Right cardiac atrium (tissue), 5 donors: ENCODE results near the gene S100A8. TPM values are rescaled to one million over a fixed set of nuclear protein-coding genes. Genes with fewer than 3 reads are reported as not detected.

ENCODE experiments used
- ATAC-seq, 2 donors: fragments of 200-7000 bp; cut with Tn5 transposase; one replicate each; pipeline versions ENCODE4 v1.8.0 to v1.9.1; 2020; ENCODE audit warnings: moderate library complexity in 2 of 2, mild to moderate bottlenecking in 1 of 2
- DNase-seq, 3 donors: peaks; one replicate each; pipeline ENCODE4 v3.0.0-alpha.2; 2020
- H3K27ac ChIP-seq: one replicate; pipeline ENCODE4 v1.5.1; 2013; ENCODE audit warnings: mild to moderate bottlenecking, low read length, control low read depth, moderate library complexity
- H3K27me3 ChIP-seq: one replicate; pipeline ENCODE4 v1.6.1; 2013; ENCODE audit not compliant: control insufficient read depth, insufficient read depth
- H3K4me1 ChIP-seq: one replicate; pipeline ENCODE4 v1.6.1; 2013; ENCODE audit warnings: low read length; ENCODE audit not compliant: control insufficient read depth, insufficient read depth
- H3K4me3 ChIP-seq: one replicate; pipeline ENCODE4 v1.5.1; 2013; ENCODE audit warnings: low read length, control low read depth
- H3K9me3 ChIP-seq: one replicate; pipeline ENCODE4 v1.6.1; 2013; ENCODE audit warnings: low read length; ENCODE audit not compliant: control insufficient read depth
- WGBS: extraction: QIAGEN DNeasy Blood & Tissue Kit; methylation state at CpG from one replicate; pipeline ENCODE4 v1.1.7; 2013; 5-methylcytosine and 5-hydroxymethylcytosine counted together
- intact Hi-C, 4 donors: fragments of 100-400 bp; cut with DNase I; formaldehyde crosslinking; loops; one replicate each; pipeline versions ENCODE4 v1.11.0 to v1.14.0; 2022 to 2023
- polyA plus RNA-seq: library from polyadenylated mRNA; stranded (reverse); fragments of 200-250 nt; gene quantifications from one replicate; pipeline ENCODE4 v1.2.3, GENCODE V29; 2013
- total RNA-seq, 4 donors: library from RNA; stranded (reverse); fragmentation: NEBNext Ultra II Directional; extraction: Animal tissue kit (Norgen Biotek cat#: 25700); gene quantifications; one replicate each; pipeline ENCODE4 v1.2.1, GENCODE V29; 2021
- donor health status: healthy with polysubstance abuse.
- donor health status: DM: no; HTN: yes; CAD: no.
- donor health status: DM: no; HTN: no; CAD: no.
- donor health status: DM: no; HTN: yes; CAD: no; lungs with severe emphysema.
- donor health status: DM: yes; HTN: yes; CAD: no.

S100A8 gene
- total and polyA plus RNA-seq, 5 donors: 27.5 to 98.1 (median 64.0) TPM

GRCh38 chr1:153389973-153390879 lies 647 bp downstream of the S100A8 start:
- H3K27me3 ChIP-seq: no peaks in the 10 kb centered on the region
- intact Hi-C loops: no loop called here
- H3K4me1 ChIP-seq: no peaks in the 10 kb centered on the region
- ATAC-seq (peak in 1 of 2 donors; percentile 9), DNase-seq (peak in 1 of 3 donors; percentile 41)
- no peak overlapping the region for H3K27ac ChIP-seq
- H3K4me3 ChIP-seq: no peak overlapping the region
- WGBS: 72% methylated on average over 17 of the region's 17 CpGs
- no peaks in the 10 kb centered on the region for H3K9me3 ChIP-seq

- WGBS: 88% methylated on average over 1 of the region's 1 CpG
- H3K9me3 ChIP-seq: no peaks in the 10 kb centered on the region
- no peak overlapping the region for H3K27ac ChIP-seq
- no peak overlapping the region for H3K4me3 ChIP-seq
- no peak for DNase-seq
- H3K4me1 ChIP-seq: no peaks in the 10 kb centered on the region
- no peaks in the 10 kb centered on the region for H3K27me3 ChIP-seq
- no peak for ATAC-seq
- intact Hi-C loops: no loop called here
Measured at GRCh38 chr1:153389401-153389800, 1.5 kb downstream of the S100A8 start.

GRCh38 chr1:153387785-153388184 lies 3.1 kb downstream of the S100A8 start:
- WGBS: 76% methylated on average over 4 of the region's 4 CpGs
- ATAC-seq: no peak
- Histone ChIP-seq H3K4me1 (no peaks in the 10 kb centered on the region), H3K27me3 (no peaks in the 10 kb centered on the region), H3K9me3 (no peaks in the 10 kb centered on the region), H3K27ac (no peak overlapping the region), H3K4me3 (no peak overlapping the region)
- DNase-seq: no peak
- intact Hi-C loops: no loop called here

GRCh38 chr1:153387001-153387400 lies 3.9 kb downstream of the S100A8 start:
- no peak for DNase-seq
- H3K27ac ChIP-seq: no peak overlapping the region
- H3K4me1 ChIP-seq: no peaks in the 10 kb centered on the region
- ATAC-seq: no peak
- 90% methylated on average over 4 of the region's 4 CpGs for WGBS
- no peaks in the 10 kb centered on the region for H3K27me3 ChIP-seq
- H3K4me3 ChIP-seq: no peak overlapping the region
- no peaks in the 10 kb centered on the region for H3K9me3 ChIP-seq
- intact Hi-C loops: no loop called here

- H3K27ac ChIP-seq: no peak overlapping the region
- H3K4me1 ChIP-seq: no peaks in the 10 kb centered on the region
- no peak overlapping the region for H3K4me3 ChIP-seq
- H3K9me3 ChIP-seq: no peaks in the 10 kb centered on the region
- ATAC-seq (peak; percentile 50 to 64), DNase-seq (peak; percentile 31 to 69 (median 68))
- intact Hi-C loops: no loop called here
- no peaks in the 10 kb centered on the region for H3K27me3 ChIP-seq
- WGBS: 74% methylated on average over 5 of the region's 5 CpGs
Measured at GRCh38 chr1:153386500-153386901, 4.4 kb downstream of the S100A8 start.

GRCh38 chr1:153384958-153385580 lies 5.8 kb downstream of the S100A8 start:
- intact Hi-C loops: no loop called here
- Histone ChIP-seq H3K27ac (no peak overlapping the region), H3K9me3 (no peaks in the 10 kb centered on the region), H3K27me3 (no peaks in the 10 kb centered on the region), H3K4me1 (no peaks in the 10 kb centered on the region), H3K4me3 (no peak overlapping the region)
- ATAC-seq (no peak), DNase-seq (no peak)
- 69% methylated on average over 4 of the region's 4 CpGs for WGBS

- ATAC-seq (no peak), DNase-seq (no peak)
- Histone ChIP-seq H3K27me3 (no peaks in the 10 kb centered on the region), H3K27ac (no peak overlapping the region), H3K4me3 (no peak overlapping the region), H3K4me1 (no peaks in the 10 kb centered on the region), H3K9me3 (no peaks in the 10 kb centered on the region)
- intact Hi-C loops: no loop called here
- 89% methylated on average over 23 of the region's 23 CpGs for WGBS
Measured at GRCh38 chr1:153380711-153381110, 10.2 kb downstream of the S100A8 start.

- intact Hi-C loops: no loop called here
- no peaks in the 10 kb centered on the region for H3K27me3 ChIP-seq
- 80% methylated on average over 10 of the region's 10 CpGs for WGBS
Measured at GRCh38 chr1:153379591-153379990, 11.3 kb downstream of the S100A8 start.

GRCh38 chr1:153375511-153375910 lies 15.4 kb downstream of the S100A8 start, which contains the start of gene S100A12:
Gene S100A12 (minus strand): TSS chr1:153375621. CDS start chr1:153374592, 1,029 bp downstream.
- Histone ChIP-seq H3K27ac (no peak within 1 kb of the TSS), H3K4me3 (no peak within 1 kb of the TSS), H3K27me3 (no peaks in the 10 kb centered on the region), H3K9me3 (no peaks in the 10 kb centered on the region), H3K4me1 (no peaks in the 10 kb centered on the region)
- ATAC-seq (no peak), DNase-seq (no peak)
- WGBS: 91% methylated on average over 1 of the region's 1 CpG
- intact Hi-C loops: no loop called here

More at GRCh38 chr1:153379591-153379990, 11.3 kb downstream of the S100A8 start:
- H3K4me3 ChIP-seq: no peak overlapping the region
- H3K4me1 ChIP-seq: no peaks in the 10 kb centered on the region
- no peak overlapping the region for H3K27ac ChIP-seq
- no peak for ATAC-seq
- no peak for DNase-seq
- no peaks in the 10 kb centered on the region for H3K9me3 ChIP-seq

GRCh38 chr1:153374071-153374470 lies 16.8 kb downstream of the S100A8 start:
- 70% methylated on average over 2 of the region's 2 CpGs for WGBS
- Histone ChIP-seq H3K4me3 (no peak overlapping the region), H3K9me3 (no peaks in the 10 kb centered on the region), H3K27ac (no peak overlapping the region), H3K27me3 (no peaks in the 10 kb centered on the region), H3K4me1 (no peaks in the 10 kb centered on the region)
- intact Hi-C loops: no loop called here
- ATAC-seq (no peak), DNase-seq (no peak)

- 83% methylated on average over 2 of the region's 2 CpGs for WGBS
- H3K4me3 ChIP-seq: no peak overlapping the region
- H3K4me1 ChIP-seq: no peaks in the 10 kb centered on the region
- DNase-seq: no peak
- intact Hi-C loops: no loop called here
- H3K9me3 ChIP-seq: no peaks in the 10 kb centered on the region
- ATAC-seq: no peak
- H3K27me3 ChIP-seq: no peaks in the 10 kb centered on the region
- H3K27ac ChIP-seq: no peak overlapping the region
Measured at GRCh38 chr1:153372571-153372970, 18.3 kb downstream of the S100A8 start.
